Immature natural killer cell (primary cell): ENCODE results near the gene IFIT3. TPM values are rescaled to one million over a fixed set of nuclear protein-coding genes. Genes with fewer than 3 reads are reported as not detected.
A peak's percentile ranks its signal among the peaks of the same experiment; 100 is the strongest.
"Not testable (repeated sequence)": the region's sequence is repeated elsewhere in the genome, so short reads cannot be mapped to it uniquely, and the experiment has no call there.

ENCODE experiments used
- DNase-seq, 3 donors: peaks; one replicate each; pipeline ENCODE4 v3.0.0; 2022; ENCODE audit warnings: mixed read lengths in 1 of 3
- H3K27ac Mint-ChIP-seq, 6 donors: one replicate each; pipeline ENCODE4 v1.8.0; 2020; ENCODE audit warnings: mixed read lengths in 6 of 6, mild to moderate bottlenecking in 5 of 6, inconsistent platforms in 4 of 6, moderate library complexity in 3 of 6
- H3K27me3 Mint-ChIP-seq, 3 donors: one replicate each; pipeline ENCODE4 v1.8.0; 2020 to 2021; ENCODE audit warnings: low read depth in 3 of 3, mild to moderate bottlenecking in 3 of 3, mixed read lengths in 3 of 3, moderate library complexity in 3 of 3, inconsistent platforms in 1 of 3
- H3K36me3 Mint-ChIP-seq, 3 donors: one replicate each; pipeline ENCODE4 v1.8.0; 2020; ENCODE audit warnings: mixed read lengths in 3 of 3, inconsistent platforms in 2 of 3, mild to moderate bottlenecking in 2 of 3
- H3K4me1 Mint-ChIP-seq, 2 donors: one replicate each; pipeline ENCODE4 v1.8.0; 2020; ENCODE audit warnings: inconsistent platforms in 2 of 2, mild to moderate bottlenecking in 2 of 2, mixed read lengths in 2 of 2, moderate library complexity in 1 of 2
- H3K4me3 Mint-ChIP-seq, 5 donors: one replicate each; pipeline ENCODE4 v1.8.0; 2020; ENCODE audit warnings: mild to moderate bottlenecking in 5 of 5, mixed read lengths in 5 of 5, inconsistent platforms in 3 of 5, moderate library complexity in 3 of 5
- H3K9me3 Mint-ChIP-seq, 6 donors: one replicate each; pipeline ENCODE4 v1.8.0; 2020; ENCODE audit warnings: mild to moderate bottlenecking in 6 of 6, mixed read lengths in 6 of 6, inconsistent platforms in 4 of 6, moderate library complexity in 3 of 6
- polyA plus RNA-seq, 3 donors: library from polyadenylated mRNA; unstranded; fragments of 300-500 nt; fragmentation: Illumina TruSeq; gene quantifications; one replicate each; pipeline ENCODE4 v1.2.3, GENCODE V29; 2021

The IFIT3 gene
- 10 to 100 TPM in 2 of 3 donors, 1 to 10 TPM in 1; 8.2 to 23.8 (median 12.5) TPM for polyA plus RNA-seq

GRCh38 chr10:89327803-89328441, at the start of gene IFIT3:
Gene IFIT3, plus strand, starts transcription at chr10:89327997. Its CDS starts 77 bp downstream, at chr10:89328074.
- Mint-ChIP-seq H3K36me3 (peaks cover 0 to 3% (median 0%) of the 10 kb centered on the region in 3 donors), H3K4me3 (peak within 1 kb of the TSS; percentile 91 to 97 (median 96)), H3K9me3 (peaks cover 0 to 2% (median 0%) of the 10 kb centered on the region in 6 donors), H3K4me1 (peaks cover 48 to 52% of the 10 kb centered on the region in 2 donors), H3K27ac (peak within 1 kb of the TSS; percentile 81 to 95 (median 92)), H3K27me3 (peaks cover 2 to 11% (median 5%) of the 10 kb centered on the region in 3 donors)
- peak; percentile 41 to 53 (median 47) for DNase-seq

GRCh38 chr10:89278034-89278535, 49.7 kb upstream of the IFIT3 start:
- Mint-ChIP-seq H3K4me1 (no peaks in the 10 kb centered on the region), H3K4me3 (no peak overlapping the region), H3K27ac (no peak overlapping the region), H3K9me3 (no peaks in the 10 kb centered on the region), H3K27me3 (peaks cover 0 to 8% (median 3%) of the 10 kb centered on the region in 3 donors), H3K36me3 (no peaks in the 10 kb centered on the region)
- DNase-seq: no peak

GRCh38 chr10:89278900-89279392, 48.9 kb upstream of the IFIT3 start:
- no peaks in the 10 kb centered on the region for H3K36me3 Mint-ChIP-seq
- H3K27me3 Mint-ChIP-seq: peaks cover 0 to 6% (median 3%) of the 10 kb centered on the region in 3 donors
- H3K9me3 Mint-ChIP-seq: no peaks in the 10 kb centered on the region

GRCh38 chr10:89279421-89279869, 48.4 kb upstream of the IFIT3 start:
- H3K27ac Mint-ChIP-seq: no peak overlapping the region
- no peak for DNase-seq
- no peaks in the 10 kb centered on the region for H3K36me3 Mint-ChIP-seq
- no peaks in the 10 kb centered on the region for H3K4me1 Mint-ChIP-seq
- no peaks in the 10 kb centered on the region for H3K9me3 Mint-ChIP-seq
- H3K4me3 Mint-ChIP-seq: no peak overlapping the region
- peaks cover 0 to 6% (median 3%) of the 10 kb centered on the region in 3 donors for H3K27me3 Mint-ChIP-seq

More at GRCh38 chr10:89278900-89279392, 48.9 kb upstream of the IFIT3 start:
- Mint-ChIP-seq H3K4me3 (no peak overlapping the region), H3K4me1 (no peaks in the 10 kb centered on the region), H3K27ac (no peak overlapping the region)
- DNase-seq: no peak

- H3K4me1 Mint-ChIP-seq: no peaks in the 10 kb centered on the region
- H3K27ac Mint-ChIP-seq: no peak overlapping the region
- DNase-seq: no peak
- no peak overlapping the region for H3K4me3 Mint-ChIP-seq
- H3K27me3 Mint-ChIP-seq: peaks cover 0 to 6% (median 4%) of the 10 kb centered on the region in 3 donors
- peaks cover 0 to under 1% (median 0%) of the 10 kb centered on the region in 6 donors for H3K9me3 Mint-ChIP-seq
- no peaks in the 10 kb centered on the region for H3K36me3 Mint-ChIP-seq
Observed at GRCh38 chr10:89280508-89280907, 47.3 kb upstream of the IFIT3 start.

- no peak for DNase-seq
- Mint-ChIP-seq H3K4me1 (no peaks in the 10 kb centered on the region), H3K27ac (no peak overlapping the region), H3K9me3 (peaks cover 0 to 5% (median 0%) of the 10 kb centered on the region in 6 donors), H3K27me3 (peaks cover 4 to 6% (median 6%) of the 10 kb centered on the region in 3 donors), H3K36me3 (no peaks in the 10 kb centered on the region), H3K4me3 (no peak overlapping the region)
Observed at GRCh38 chr10:89281606-89282395, 46.0 kb upstream of the IFIT3 start.

GRCh38 chr10:89283025-89283935, 44.5 kb upstream of the IFIT3 start:
- Mint-ChIP-seq H3K4me1 (no peaks in the 10 kb centered on the region), H3K4me3 (no peak overlapping the region), H3K27ac (no peak overlapping the region), H3K27me3 (peaks cover 2 to 6% (median 4%) of the 10 kb centered on the region in 3 donors), H3K36me3 (no peaks in the 10 kb centered on the region), H3K9me3 (peaks cover 0 to 5% (median 0%) of the 10 kb centered on the region in 6 donors)
- no peak for DNase-seq

- H3K36me3 Mint-ChIP-seq: no peaks in the 10 kb centered on the region
- no peaks in the 10 kb centered on the region for H3K4me1 Mint-ChIP-seq
- no peak overlapping the region for H3K4me3 Mint-ChIP-seq
- H3K27ac Mint-ChIP-seq: no peak overlapping the region
- peaks cover 2 to 6% (median 4%) of the 10 kb centered on the region in 3 donors for H3K27me3 Mint-ChIP-seq
- no peak for DNase-seq
- peaks cover 0 to 5% (median 0%) of the 10 kb centered on the region in 6 donors for H3K9me3 Mint-ChIP-seq
Observed at GRCh38 chr10:89283936-89284475, 43.8 kb upstream of the IFIT3 start.

- H3K4me3 Mint-ChIP-seq, H3K9me3 Mint-ChIP-seq, H3K36me3 Mint-ChIP-seq, H3K27ac Mint-ChIP-seq, H3K4me1 Mint-ChIP-seq, H3K27me3 Mint-ChIP-seq, DNase-seq: not testable (repeated sequence)
Observed at GRCh38 chr10:89284711-89285110, 43.1 kb upstream of the IFIT3 start.

GRCh38 chr10:89285303-89285702, 42.5 kb upstream of the IFIT3 start:
- not testable (repeated sequence) for H3K4me1 Mint-ChIP-seq, H3K27ac Mint-ChIP-seq

GRCh38 chr10:89294721-89295239, 33.0 kb upstream of the IFIT3 start:
- DNase-seq: no peak
- H3K27me3 Mint-ChIP-seq: peaks cover 4 to 10% (median 5%) of the 10 kb centered on the region in 3 donors
- peaks cover 18 to 23% of the 10 kb centered on the region in 2 donors for H3K4me1 Mint-ChIP-seq
- peak overlapping the region in 1 of 5 donors; percentile 11 for H3K4me3 Mint-ChIP-seq
- H3K36me3 Mint-ChIP-seq: peaks cover 0 to 3% (median 0%) of the 10 kb centered on the region in 3 donors
- H3K9me3 Mint-ChIP-seq: peaks cover 0 to 6% (median 0%) of the 10 kb centered on the region in 6 donors
- peak overlapping the region in 1 of 6 donors; percentile 61 for H3K27ac Mint-ChIP-seq

More at GRCh38 chr10:89285303-89285702, 42.5 kb upstream of the IFIT3 start:
- not testable (repeated sequence) for H3K27me3 Mint-ChIP-seq, H3K9me3 Mint-ChIP-seq, DNase-seq, H3K4me3 Mint-ChIP-seq, H3K36me3 Mint-ChIP-seq

GRCh38 chr10:89295597-89295996, 32.2 kb upstream of the IFIT3 start:
- H3K36me3 Mint-ChIP-seq: peaks cover 0 to 3% (median 0%) of the 10 kb centered on the region in 3 donors
- peak overlapping the region in 1 of 5 donors; percentile 7 for H3K4me3 Mint-ChIP-seq
- H3K4me1 Mint-ChIP-seq: peaks cover 21 to 28% of the 10 kb centered on the region in 2 donors
- H3K9me3 Mint-ChIP-seq: peaks cover 0 to 6% (median 0%) of the 10 kb centered on the region in 6 donors
- no peak for DNase-seq
- peaks cover 4 to 10% (median 5%) of the 10 kb centered on the region in 3 donors for H3K27me3 Mint-ChIP-seq
- peak overlapping the region in 1 of 6 donors; percentile 25 for H3K27ac Mint-ChIP-seq
